Esophagus squamous epithelium (tissue), 5 donors: Measurements from ENCODE around the gene ZNF862. TPM values are rescaled to one million over a fixed set of nuclear protein-coding genes. Genes with fewer than 3 reads are reported as not detected.

Experiments used
- DNase-seq: peaks from one replicate; lab custom pipeline; 2025; lab: John Stamatoyannopoulos, UW
- H3K27ac ChIP-seq, 4 donors: fragments of 200-600 bp; sonication (generic); one replicate each; pipeline ENCODE4 v1.5.1; 2016 to 2019; ENCODE audit warnings: mild to moderate bottlenecking in 1 of 4
- H3K27me3 ChIP-seq, 4 donors: fragments of 200-600 bp; sonication (generic); 1 replicate in 3 of 4; 2 replicates in 1 of 4; pipeline versions ENCODE4 v1.5.1 to v1.6.0; 2017 to 2021; ENCODE audit warnings: antibody characterized with exemption in 1 of 4
- H3K36me3 ChIP-seq, 3 donors: fragments of 200-600 bp; sonication (generic); one replicate each; pipeline ENCODE4 v1.5.1; 2016 to 2019
- H3K4me1 ChIP-seq, 3 donors: fragments of 200-600 bp; sonication (generic); one replicate each; pipeline ENCODE4 v1.5.1; 2017 to 2019
- H3K4me3 ChIP-seq, 4 donors: fragments of 200-600 bp; sonication (generic); 1 replicate in 3 of 4; 2 replicates in 1 of 4; pipeline ENCODE4 v1.5.1; 2016 to 2019; ENCODE audit warnings: mild to moderate bottlenecking in 2 of 4, moderate library complexity in 1 of 4
- H3K9me3 ChIP-seq, 3 donors: fragments of 200-600 bp; sonication (generic); one replicate each; pipeline ENCODE4 v1.5.1; 2016 to 2019
- POLR2A ChIP-seq, 4 donors: fragments of 450-650 bp; IDR thresholded peaks; one replicate each; pipeline ENCODE4 v1.6.1; 2017; ENCODE audit warnings: antibody characterized with exemption in 4 of 4, mild to moderate bottlenecking in 4 of 4, moderate library complexity in 3 of 4
- WGBS, 2 donors: methylation state at CpG; one replicate each; pipeline ENCODE4 v1.1.5; 2018; 5-methylcytosine and 5-hydroxymethylcytosine counted together
- intact Hi-C: fragments of 100-400 bp; cut with DNase I; formaldehyde crosslinking; loops from one replicate; pipeline ENCODE4 v1.15.0; 2022
- total RNA-seq, 4 donors: library from RNA; depleted of rRNA; stranded (reverse); fragments of >200 nt; gene quantifications; one replicate each; pipeline ENCODE4 v1.1.0, GENCODE V29; 2016
- TF ChIP-seq, protein P1 (sequence below), 6 experiments: fragments of 450-650 bp in 4 of 6; fragments of 200-600 bp in 2 of 6; sonication (generic) in 2 of 6; IDR thresholded peaks; one replicate each; pipeline ENCODE4 v1.5.1; 2016 to 2019; ENCODE audit warnings: antibody characterized with exemption in 6 of 6, mild to moderate bottlenecking in 4 of 6, moderate library complexity in 4 of 6
- donor health status: DM: yes; HTN: yes; CAD: no.

ZNF862 gene
- total RNA-seq, 4 donors from 2014 or later, result 7.1 to 13.2 (median 9.9) TPM

DNA sequence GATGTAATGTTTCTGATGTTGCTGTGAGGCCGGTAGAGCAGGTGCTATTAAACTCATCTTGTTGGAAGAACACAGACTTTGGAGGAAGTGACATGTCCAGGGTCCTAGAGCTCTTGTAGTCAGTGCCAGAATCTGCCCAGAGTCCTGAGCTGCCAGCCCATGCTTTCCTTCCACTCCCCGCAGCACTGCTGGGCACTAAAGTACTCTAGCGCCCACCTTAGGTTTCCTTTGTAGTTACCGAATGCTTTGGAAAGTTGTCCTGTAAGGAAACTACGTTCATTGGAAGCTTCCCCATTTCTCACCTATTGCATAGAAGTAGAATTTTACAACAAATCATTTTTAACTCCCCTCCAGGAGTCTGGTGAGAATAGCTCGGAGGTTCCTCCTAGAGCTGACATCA is 11.0 kb downstream of the ZNF862 start:
- intact Hi-C loops, result no loop called here
- 93 to 94% methylated on average over 6 of the region's 6 CpGs for WGBS, 2 donors
- TF ChIP-seq, protein P1, sequence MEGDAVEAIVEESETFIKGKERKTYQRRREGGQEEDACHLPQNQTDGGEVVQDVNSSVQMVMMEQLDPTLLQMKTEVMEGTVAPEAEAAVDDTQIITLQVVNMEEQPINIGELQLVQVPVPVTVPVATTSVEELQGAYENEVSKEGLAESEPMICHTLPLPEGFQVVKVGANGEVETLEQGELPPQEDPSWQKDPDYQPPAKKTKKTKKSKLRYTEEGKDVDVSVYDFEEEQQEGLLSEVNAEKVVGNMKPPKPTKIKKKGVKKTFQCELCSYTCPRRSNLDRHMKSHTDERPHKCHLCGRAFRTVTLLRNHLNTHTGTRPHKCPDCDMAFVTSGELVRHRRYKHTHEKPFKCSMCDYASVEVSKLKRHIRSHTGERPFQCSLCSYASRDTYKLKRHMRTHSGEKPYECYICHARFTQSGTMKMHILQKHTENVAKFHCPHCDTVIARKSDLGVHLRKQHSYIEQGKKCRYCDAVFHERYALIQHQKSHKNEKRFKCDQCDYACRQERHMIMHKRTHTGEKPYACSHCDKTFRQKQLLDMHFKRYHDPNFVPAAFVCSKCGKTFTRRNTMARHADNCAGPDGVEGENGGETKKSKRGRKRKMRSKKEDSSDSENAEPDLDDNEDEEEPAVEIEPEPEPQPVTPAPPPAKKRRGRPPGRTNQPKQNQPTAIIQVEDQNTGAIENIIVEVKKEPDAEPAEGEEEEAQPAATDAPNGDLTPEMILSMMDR (IDR thresholded peaks at IDR 0.05), result no peak
- no peak for TF ChIP-seq POLR2A (IDR thresholded peaks at IDR 0.05)
- H3K4me1 ChIP-seq, result peaks cover 0 to 8% (median 0%) of the 10 kb centered on the region in 3 donors
- H3K27me3 ChIP-seq, result no peaks in the 10 kb centered on the region
- no peak overlapping the region for H3K27ac ChIP-seq
- H3K9me3 ChIP-seq, result no peaks in the 10 kb centered on the region
- H3K36me3 ChIP-seq, result peaks cover 0 to 56% (median 0%) of the 10 kb centered on the region in 3 donors
- no peak overlapping the region for H3K4me3 ChIP-seq
- no peak for DNase-seq

DNA sequence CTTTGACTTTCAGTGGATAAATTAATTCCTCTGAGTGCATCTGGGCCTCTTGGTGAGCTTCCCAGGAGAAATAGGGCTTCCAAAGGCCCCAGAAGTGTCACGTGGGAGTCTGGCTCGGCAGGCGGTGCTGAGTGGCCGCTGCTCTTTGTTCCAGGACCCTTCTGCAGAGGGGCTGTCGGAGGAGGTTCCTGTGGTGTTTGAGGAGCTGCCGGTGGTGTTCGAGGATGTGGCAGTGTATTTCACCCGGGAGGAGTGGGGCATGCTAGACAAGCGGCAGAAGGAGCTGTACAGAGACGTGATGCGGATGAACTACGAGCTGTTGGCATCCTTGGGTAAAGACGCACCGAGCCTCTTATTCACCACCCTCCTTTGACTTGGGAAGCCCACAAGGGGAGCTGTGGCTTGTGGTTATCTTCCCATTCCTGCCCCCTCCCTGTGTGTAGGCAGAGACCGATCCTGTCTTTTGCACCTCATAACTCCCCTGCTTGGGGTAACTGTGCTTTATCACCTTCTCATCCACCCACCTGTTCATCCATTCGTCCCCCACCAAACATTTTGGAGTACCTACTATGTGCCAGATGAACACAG is 11.9 kb downstream of the ZNF862 start:
- Histone ChIP-seq H3K9me3 (no peaks in the 10 kb centered on the region), H3K27me3 (no peaks in the 10 kb centered on the region), H3K4me1 (peaks cover 0 to 15% (median 5%) of the 10 kb centered on the region in 3 donors), H3K4me3 (no peak overlapping the region), H3K27ac (no peak overlapping the region), H3K36me3 (peaks cover 0 to 56% (median 0%) of the 10 kb centered on the region in 3 donors)
- TF ChIP-seq, protein P1 (IDR thresholded peaks at IDR 0.05), result no peak
- no peak for TF ChIP-seq POLR2A (IDR thresholded peaks at IDR 0.05)
- DNase-seq, result no peak
- WGBS, 2 donors, result 87 to 88% methylated on average over 10 to 11 of the region's 16 CpGs
- intact Hi-C loops, result no loop called here

DNA sequence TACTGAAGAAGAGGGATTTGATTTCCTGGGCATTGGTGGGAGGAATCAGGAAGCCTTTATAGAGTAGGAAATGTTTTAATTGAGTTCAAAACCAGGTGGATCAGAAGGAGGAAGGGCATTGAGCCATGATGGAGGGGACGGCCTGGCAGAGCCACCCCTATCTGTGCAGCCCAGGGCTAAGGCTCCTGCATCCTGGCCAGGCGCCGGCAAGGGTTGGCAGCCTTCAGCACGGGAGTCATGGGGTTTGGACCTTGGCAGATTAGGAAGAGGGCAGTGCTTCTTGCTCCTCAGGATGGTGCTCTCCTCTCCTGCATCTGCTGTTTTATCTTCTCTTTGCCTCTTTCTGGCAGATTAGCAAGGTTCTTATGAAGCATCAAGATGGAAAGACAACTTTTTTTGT is 12.5 kb downstream of the ZNF862 start:
- Histone ChIP-seq H3K4me3 (no peak overlapping the region), H3K4me1 (peaks cover 0 to 19% (median 5%) of the 10 kb centered on the region in 3 donors), H3K27me3 (no peaks in the 10 kb centered on the region), H3K27ac (no peak overlapping the region), H3K9me3 (no peaks in the 10 kb centered on the region), H3K36me3 (peaks cover 0 to 50% (median 0%) of the 10 kb centered on the region in 3 donors)
- DNase-seq, result no peak
- 62 to 64% methylated on average over 4 of the region's 4 CpGs for WGBS, 2 donors
- no peak for TF ChIP-seq POLR2A (IDR thresholded peaks at IDR 0.05)
- TF ChIP-seq, protein P1 (IDR thresholded peaks at IDR 0.05), result no peak
- intact Hi-C loops, result no loop called here

DNA sequence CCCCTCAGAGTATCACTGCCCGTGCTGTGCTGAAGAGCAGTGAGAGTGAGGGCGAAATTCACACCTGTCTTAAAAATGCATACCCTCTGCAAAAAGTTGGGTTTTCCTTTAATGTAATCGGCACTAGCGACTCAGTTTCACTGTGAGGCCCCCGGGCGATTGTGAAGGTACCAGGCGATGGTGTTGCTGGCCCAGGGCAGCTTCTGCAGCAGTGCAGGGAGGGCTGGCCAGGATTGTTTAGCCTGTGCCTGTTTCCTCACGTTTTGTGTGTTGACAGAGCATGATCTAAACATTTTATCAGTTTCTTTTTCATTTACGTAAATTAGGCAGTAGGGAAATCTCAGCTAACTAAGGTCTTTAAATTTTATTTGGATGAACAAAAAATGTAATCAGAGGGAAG is 13.3 kb downstream of the ZNF862 start:
- 77 to 96% methylated on average over 8 to 9 of the region's 9 CpGs for WGBS, 2 donors
- Histone ChIP-seq H3K36me3 (peaks cover 0 to 43% (median 0%) of the 10 kb centered on the region in 3 donors), H3K4me3 (no peak overlapping the region), H3K9me3 (no peaks in the 10 kb centered on the region), H3K27ac (no peak overlapping the region), H3K27me3 (no peaks in the 10 kb centered on the region), H3K4me1 (peaks cover 0 to 20% (median 5%) of the 10 kb centered on the region in 3 donors)
- TF ChIP-seq, protein P1 (IDR thresholded peaks at IDR 0.05), result no peak
- intact Hi-C loops, result no loop called here
- DNase-seq, result no peak

DNA sequence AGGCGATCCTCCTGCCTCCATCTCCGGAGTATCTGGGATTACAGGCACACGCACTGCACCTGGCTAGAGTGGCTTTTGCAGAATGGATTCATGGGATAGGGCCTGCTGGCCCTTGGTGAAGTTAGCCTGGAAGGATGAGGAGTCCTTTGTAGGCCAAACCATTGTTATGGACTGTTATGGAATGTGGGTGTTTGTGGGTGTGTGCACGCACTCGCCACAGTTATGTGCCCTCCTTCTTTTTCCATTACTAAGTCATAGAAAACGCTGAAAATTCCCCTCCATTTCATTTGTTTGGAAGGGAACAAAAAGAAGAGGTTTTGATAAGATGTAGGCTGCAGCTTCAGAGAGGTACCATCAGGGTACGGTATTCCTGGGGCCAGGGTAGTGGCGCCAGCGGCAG is 15.0 kb downstream of the ZNF862 start:
- no peak for TF ChIP-seq POLR2A (IDR thresholded peaks at IDR 0.05)
- TF ChIP-seq, protein P1 (IDR thresholded peaks at IDR 0.05), result no peak
- H3K27ac ChIP-seq, result no peak overlapping the region
- H3K36me3 ChIP-seq, result peaks cover 0 to 35% (median 0%) of the 10 kb centered on the region in 3 donors
- no peaks in the 10 kb centered on the region for H3K27me3 ChIP-seq
- WGBS, 2 donors, result 87 to 92% methylated on average over 6 to 9 of the region's 9 CpGs
- H3K4me1 ChIP-seq, result peaks cover 0 to 20% (median 5%) of the 10 kb centered on the region in 3 donors
- no peak overlapping the region for H3K4me3 ChIP-seq
- intact Hi-C loops, result no loop called here
- no peaks in the 10 kb centered on the region for H3K9me3 ChIP-seq
- no peak for DNase-seq
